HuH-7 (cell line): ENCODE data around the gene METRN.
"Not testable (repeated sequence)": the region's sequence is repeated elsewhere in the genome, so short reads cannot be mapped to it uniquely, and the experiment has no call there.

Experiments used
- DNase-seq: peaks from one replicate; pipeline ENCODE4 v3.0.0; 2011; ENCODE audit warnings: low spot score

Gene METRN

GRCh38 chr16:691242-691641, 23.7 kb upstream of the METRN start:
- not testable (repeated sequence) for DNase-seq

GRCh38 chr16:692356-693108, 22.4 kb upstream of the METRN start:
- no peak for DNase-seq

GRCh38 chr16:693364-693763, 21.6 kb upstream of the METRN start:
- DNase-seq, result no peak

GRCh38 chr16:693766-694165, 21.2 kb upstream of the METRN start:
- no peak for DNase-seq

GRCh38 chr16:694187-694862, 20.6 kb upstream of the METRN start:
- no peak for DNase-seq

- DNase-seq, result no peak
Measured at GRCh38 chr16:694863-695354, 20.0 kb upstream of the METRN start.

- no peak for DNase-seq
Measured at GRCh38 chr16:695355-696089, 19.4 kb upstream of the METRN start.

- DNase-seq, result no peak
Measured at GRCh38 chr16:698911-699671, 15.8 kb upstream of the METRN start.

- no peak for DNase-seq
Measured at GRCh38 chr16:700684-701584, 14.0 kb upstream of the METRN start.

GRCh38 chr16:702341-702740, 12.6 kb upstream of the METRN start:
- DNase-seq, result no peak

- no peak for DNase-seq
Measured at GRCh38 chr16:703406-703805, 11.5 kb upstream of the METRN start.

- DNase-seq, result no peak
Measured at GRCh38 chr16:704047-704446, 10.9 kb upstream of the METRN start.

- no peak for DNase-seq
Measured at GRCh38 chr16:704552-705380, 10.2 kb upstream of the METRN start.

- DNase-seq, result no peak
Measured at GRCh38 chr16:705431-706188, 9.3 kb upstream of the METRN start, which contains the start of gene FBXL16. Gene FBXL16 (minus strand): TSS chr16:705801. CDS start chr16:697405, 8,396 bp downstream.

GRCh38 chr16:706189-707061, 8.5 kb upstream of the METRN start:
- DNase-seq, result no peak

GRCh38 chr16:707062-707538, 7.8 kb upstream of the METRN start:
- no peak for DNase-seq

- no peak for DNase-seq
Measured at GRCh38 chr16:708019-708418, 6.9 kb upstream of the METRN start.

- no peak for DNase-seq
Measured at GRCh38 chr16:708959-709358, 6.0 kb upstream of the METRN start.
